NCI-H2029 treated with DMSO at 0.1 percent for 48 hours (cell line): Measurements from ENCODE around the gene KSR1.
"Not testable (repeated sequence)": the region's sequence is repeated elsewhere in the genome, so short reads cannot be mapped to it uniquely, and the experiment has no call there.

ENCODE experiments used
- DNase-seq: peaks from one replicate; lab custom pipeline; 2025; lab: John Stamatoyannopoulos, UW

The KSR1 gene

GRCh38 chr17:27657620-27658019 is 201.4 kb downstream of the KSR1 start:
- DNase-seq, result no peak

- DNase-seq, result no peak
These were observed 203.4 kb downstream of the KSR1 start for GRCh38 chr17:27659683-27660082.

GRCh38 chr17:27660436-27660835 is 204.2 kb downstream of the KSR1 start:
- DNase-seq, result no peak

GRCh38 chr17:27663936-27664605 is 207.8 kb downstream of the KSR1 start:
- DNase-seq, result no peak

- no peak for DNase-seq
These were observed 208.3 kb downstream of the KSR1 start for GRCh38 chr17:27664606-27664965.

- DNase-seq, result no peak
These were observed 209.3 kb downstream of the KSR1 start for GRCh38 chr17:27665549-27665948.

GRCh38 chr17:27666270-27666669 is 210.0 kb downstream of the KSR1 start:
- DNase-seq, result not testable (repeated sequence)

- no peak for DNase-seq
These were observed 210.7 kb downstream of the KSR1 start for GRCh38 chr17:27666831-27667560.

GRCh38 chr17:27667656-27668487 is 211.6 kb downstream of the KSR1 start:
- no peak for DNase-seq

GRCh38 chr17:27668488-27668823 is 212.2 kb downstream of the KSR1 start:
- no peak for DNase-seq

GRCh38 chr17:27669136-27669535 is 212.9 kb downstream of the KSR1 start:
- no peak for DNase-seq

GRCh38 chr17:27669850-27670249 is 213.6 kb downstream of the KSR1 start:
- no peak for DNase-seq

- DNase-seq, result no peak
These were observed 214.7 kb downstream of the KSR1 start for GRCh38 chr17:27670791-27671590.

- DNase-seq, result no peak
These were observed 215.3 kb downstream of the KSR1 start for GRCh38 chr17:27671591-27671910.

GRCh38 chr17:27671977-27672480 is 215.8 kb downstream of the KSR1 start:
- not testable (repeated sequence) for DNase-seq

- DNase-seq, result no peak
These were observed 218.1 kb downstream of the KSR1 start for GRCh38 chr17:27674335-27674734.
